Testis (tissue), 2 donors: ENCODE measurements around the gene APOF.
"Not testable (repeated sequence)": the region's sequence is repeated elsewhere in the genome, so short reads cannot be mapped to it uniquely, and the experiment has no call there.

ENCODE experiments used
- POLR2A ChIP-seq: fragments of 450-650 bp; IDR thresholded peaks from one replicate; pipeline ENCODE4 v1.6.1; 2017; ENCODE audit warnings: antibody characterized with exemption, mild to moderate bottlenecking, moderate library complexity
- TF ChIP-seq, protein P1 (sequence below), 3 experiments: fragments of 450-650 bp in 2 of 3; fragments of 200-600 bp in 1 of 3; sonication (generic) in 1 of 3; IDR thresholded peaks; one replicate each; pipeline ENCODE4 v1.5.1; 2016 to 2019; ENCODE audit warnings: antibody characterized with exemption in 3 of 3, mild to moderate bottlenecking in 2 of 3, moderate library complexity in 1 of 3

DNA sequence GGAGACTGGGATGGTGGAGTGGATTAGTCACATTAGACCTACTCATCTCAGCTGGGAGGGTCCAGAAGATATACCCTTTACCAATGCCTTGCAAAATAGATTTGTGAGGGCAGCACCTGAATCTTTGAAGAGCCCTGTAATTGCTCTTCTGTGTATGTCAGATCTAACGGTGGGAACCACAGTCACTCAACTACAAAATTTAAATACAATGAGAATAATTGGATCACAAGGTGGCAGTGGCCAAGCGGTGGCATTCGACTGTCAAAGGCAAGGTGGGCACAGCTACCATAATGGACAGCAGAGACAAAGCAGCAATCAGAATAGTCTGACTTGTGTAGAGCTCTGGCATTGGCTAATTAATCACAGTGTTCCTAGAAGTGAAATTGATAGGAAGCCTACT, 36.8 kb upstream of the APOF start:
- TF ChIP-seq, protein P1, sequence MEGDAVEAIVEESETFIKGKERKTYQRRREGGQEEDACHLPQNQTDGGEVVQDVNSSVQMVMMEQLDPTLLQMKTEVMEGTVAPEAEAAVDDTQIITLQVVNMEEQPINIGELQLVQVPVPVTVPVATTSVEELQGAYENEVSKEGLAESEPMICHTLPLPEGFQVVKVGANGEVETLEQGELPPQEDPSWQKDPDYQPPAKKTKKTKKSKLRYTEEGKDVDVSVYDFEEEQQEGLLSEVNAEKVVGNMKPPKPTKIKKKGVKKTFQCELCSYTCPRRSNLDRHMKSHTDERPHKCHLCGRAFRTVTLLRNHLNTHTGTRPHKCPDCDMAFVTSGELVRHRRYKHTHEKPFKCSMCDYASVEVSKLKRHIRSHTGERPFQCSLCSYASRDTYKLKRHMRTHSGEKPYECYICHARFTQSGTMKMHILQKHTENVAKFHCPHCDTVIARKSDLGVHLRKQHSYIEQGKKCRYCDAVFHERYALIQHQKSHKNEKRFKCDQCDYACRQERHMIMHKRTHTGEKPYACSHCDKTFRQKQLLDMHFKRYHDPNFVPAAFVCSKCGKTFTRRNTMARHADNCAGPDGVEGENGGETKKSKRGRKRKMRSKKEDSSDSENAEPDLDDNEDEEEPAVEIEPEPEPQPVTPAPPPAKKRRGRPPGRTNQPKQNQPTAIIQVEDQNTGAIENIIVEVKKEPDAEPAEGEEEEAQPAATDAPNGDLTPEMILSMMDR (IDR thresholded peaks at IDR 0.05): not testable (repeated sequence)
- not testable (repeated sequence) for TF ChIP-seq POLR2A
